ENCODE measurements around the gene ISL1. TPM values are rescaled to one million over a fixed set of nuclear protein-coding genes. Genes with fewer than 3 reads are reported as not detected.

ISL1 gene
- total RNA-seq, 4 donors from 2014 or later, result not detected

DNA sequence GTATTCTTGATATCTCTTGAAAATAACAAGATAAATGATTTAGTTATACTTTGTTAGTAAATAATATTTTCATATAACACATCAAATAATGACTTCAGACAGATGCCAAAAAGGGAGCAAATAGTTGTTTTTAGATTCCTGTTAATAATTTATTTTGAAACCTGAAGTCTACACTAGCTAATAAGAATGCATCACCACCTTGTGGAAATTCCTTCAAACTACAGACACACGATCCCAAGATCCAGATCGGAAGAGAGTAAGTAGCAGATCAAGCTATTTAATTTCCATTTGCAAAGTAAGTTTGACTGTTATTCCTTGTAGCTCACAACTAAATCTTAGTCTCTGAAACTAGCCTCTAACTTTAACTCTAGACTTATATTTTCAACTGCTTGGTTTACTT is 35.5 kb upstream of the ISL1 start:
- no peaks in the 10 kb centered on the region for H3K9me3 ChIP-seq
- DNase-seq (no peak), ATAC-seq (no peak)
- H3K27ac ChIP-seq, result no peak overlapping the region
- no peaks in the 10 kb centered on the region for H3K4me1 ChIP-seq
- in situ Hi-C loops (cut with MboI; ENCODE audit: low sequenced_read_pairs in 4 of 4) (no loop called here), intact Hi-C loops (cut with DNase I; ENCODE audit: low total_unique reads) (no loop called here)
- no peak for TF ChIP-seq POLR2A (IDR thresholded peaks at IDR 0.05)
- TF ChIP-seq, protein P1, sequence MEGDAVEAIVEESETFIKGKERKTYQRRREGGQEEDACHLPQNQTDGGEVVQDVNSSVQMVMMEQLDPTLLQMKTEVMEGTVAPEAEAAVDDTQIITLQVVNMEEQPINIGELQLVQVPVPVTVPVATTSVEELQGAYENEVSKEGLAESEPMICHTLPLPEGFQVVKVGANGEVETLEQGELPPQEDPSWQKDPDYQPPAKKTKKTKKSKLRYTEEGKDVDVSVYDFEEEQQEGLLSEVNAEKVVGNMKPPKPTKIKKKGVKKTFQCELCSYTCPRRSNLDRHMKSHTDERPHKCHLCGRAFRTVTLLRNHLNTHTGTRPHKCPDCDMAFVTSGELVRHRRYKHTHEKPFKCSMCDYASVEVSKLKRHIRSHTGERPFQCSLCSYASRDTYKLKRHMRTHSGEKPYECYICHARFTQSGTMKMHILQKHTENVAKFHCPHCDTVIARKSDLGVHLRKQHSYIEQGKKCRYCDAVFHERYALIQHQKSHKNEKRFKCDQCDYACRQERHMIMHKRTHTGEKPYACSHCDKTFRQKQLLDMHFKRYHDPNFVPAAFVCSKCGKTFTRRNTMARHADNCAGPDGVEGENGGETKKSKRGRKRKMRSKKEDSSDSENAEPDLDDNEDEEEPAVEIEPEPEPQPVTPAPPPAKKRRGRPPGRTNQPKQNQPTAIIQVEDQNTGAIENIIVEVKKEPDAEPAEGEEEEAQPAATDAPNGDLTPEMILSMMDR (IDR thresholded peaks at IDR 0.05 in 4 of 5, conservative IDR thresholded peaks at IDR 0.05 in 1 of 5), result no peak
- no peaks in the 10 kb centered on the region for H3K36me3 ChIP-seq
- no peaks in the 10 kb centered on the region for H3K27me3 ChIP-seq
- no peak overlapping the region for H3K4me3 ChIP-seq

- no peaks in the 10 kb centered on the region for H3K36me3 ChIP-seq
- H3K4me3 ChIP-seq, result no peak overlapping the region
- no peak overlapping the region for H3K27ac ChIP-seq
- no peak for TF ChIP-seq POLR2A (IDR thresholded peaks at IDR 0.05)
- TF ChIP-seq, protein P1 (IDR thresholded peaks at IDR 0.05 in 4 of 5, conservative IDR thresholded peaks at IDR 0.05 in 1 of 5), result no peak
- no peak for DNase-seq
- H3K4me1 ChIP-seq, result no peaks in the 10 kb centered on the region
- intact Hi-C loops (cut with DNase I; ENCODE audit: low total_unique reads), result no loop called here
- no peak for ATAC-seq
- H3K9me3 ChIP-seq, result no peaks in the 10 kb centered on the region
- in situ Hi-C loops (cut with MboI; ENCODE audit: low sequenced_read_pairs in 4 of 4), result no loop called here
- peaks cover 0 to 9% (median 2%) of the 10 kb centered on the region in 3 donors for H3K27me3 ChIP-seq
Measured at GRCh38 chr5:51371052-51371451, 12.2 kb upstream of the ISL1 start.

DNA sequence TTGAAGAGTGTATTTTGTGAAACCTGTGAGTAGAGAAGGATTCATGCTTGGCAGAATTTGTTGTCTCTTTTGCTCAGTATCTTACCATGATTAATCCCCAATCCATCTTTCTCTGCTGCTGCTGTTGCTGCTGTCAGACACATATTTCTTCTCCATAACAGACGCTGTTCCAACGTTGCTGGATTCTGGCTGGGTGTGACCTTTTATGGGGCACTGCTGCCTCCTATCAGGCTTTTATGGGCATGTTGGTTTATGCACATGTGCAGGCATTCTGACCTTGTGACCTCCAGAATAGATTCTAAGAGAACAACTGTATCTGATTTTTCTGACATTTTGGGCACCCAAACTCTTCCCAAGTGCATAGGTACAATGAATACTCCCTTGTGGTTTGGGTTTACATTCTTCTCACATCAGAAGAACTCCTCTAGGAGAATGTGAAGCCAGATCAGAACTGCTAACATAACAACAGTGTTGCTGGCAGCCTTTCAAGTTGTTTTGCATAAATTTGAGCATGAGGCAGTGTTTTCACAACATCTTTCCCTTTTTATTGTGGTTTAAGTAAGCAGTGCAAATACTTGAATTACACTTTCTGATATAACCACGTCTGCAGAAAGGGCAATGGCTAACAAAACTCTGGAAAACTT is 9.2 kb upstream of the ISL1 start:
- in situ Hi-C loops (cut with MboI; ENCODE audit: low sequenced_read_pairs in 4 of 4) (no loop called here), intact Hi-C loops (cut with DNase I; ENCODE audit: low total_unique reads) (no loop called here)
- no peak for ATAC-seq
- Histone ChIP-seq H3K36me3 (no peaks in the 10 kb centered on the region), H3K4me1 (peaks cover 0 to 4% of the 10 kb centered on the region in 2 donors), H3K27ac (no peak overlapping the region), H3K9me3 (no peaks in the 10 kb centered on the region), H3K4me3 (no peak overlapping the region), H3K27me3 (peaks cover 26 to 37% (median 27%) of the 10 kb centered on the region in 3 donors)
- no peak for DNase-seq
- TF ChIP-seq, protein P1 (IDR thresholded peaks at IDR 0.05 in 4 of 5, conservative IDR thresholded peaks at IDR 0.05 in 1 of 5), result no peak
- TF ChIP-seq POLR2A (IDR thresholded peaks at IDR 0.05), result no peak

- intact Hi-C loops (cut with DNase I; ENCODE audit: low total_unique reads), result no loop called here
- DNase-seq (no peak), ATAC-seq (no peak)
- in situ Hi-C loops (cut with MboI; ENCODE audit: low sequenced_read_pairs in 4 of 4), result no loop called here
- Histone ChIP-seq H3K27ac (no peak overlapping the region), H3K36me3 (no peaks in the 10 kb centered on the region), H3K4me1 (peaks cover 0 to 4% of the 10 kb centered on the region in 2 donors), H3K9me3 (no peaks in the 10 kb centered on the region), H3K27me3 (peaks cover 36 to 48% (median 37%) of the 10 kb centered on the region in 3 donors), H3K4me3 (no peak overlapping the region)
- TF ChIP-seq, protein P1 (IDR thresholded peaks at IDR 0.05 in 4 of 5, conservative IDR thresholded peaks at IDR 0.05 in 1 of 5), result no peak
- TF ChIP-seq POLR2A (IDR thresholded peaks at IDR 0.05), result no peak
Measured at GRCh38 chr5:51375084-51375483, 8.2 kb upstream of the ISL1 start.

DNA sequence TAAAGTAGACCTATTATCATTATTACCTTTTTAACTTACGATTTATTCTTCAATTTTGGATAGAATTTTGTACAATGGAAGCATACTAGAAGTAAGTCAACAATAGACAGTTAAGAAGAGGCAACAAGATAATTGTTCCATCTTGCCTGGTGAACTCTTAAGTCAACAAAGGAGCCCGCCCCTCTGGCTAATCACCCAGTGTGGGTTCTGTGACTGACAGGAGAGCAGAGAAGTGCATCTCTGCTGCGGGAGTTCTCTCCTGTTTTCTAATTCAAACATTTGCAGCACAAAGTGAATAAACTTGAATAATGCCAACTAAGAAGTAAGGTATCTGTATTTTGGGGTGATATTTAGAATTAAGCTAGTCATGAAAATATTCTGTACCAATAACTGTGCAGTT is 6.7 kb upstream of the ISL1 start:
- Histone ChIP-seq H3K36me3 (no peaks in the 10 kb centered on the region), H3K27me3 (peaks cover 48 to 62% (median 49%) of the 10 kb centered on the region in 3 donors), H3K9me3 (no peaks in the 10 kb centered on the region), H3K4me1 (peaks cover 0 to 4% of the 10 kb centered on the region in 2 donors), H3K27ac (no peak overlapping the region), H3K4me3 (no peak overlapping the region)
- TF ChIP-seq, protein P1 (IDR thresholded peaks at IDR 0.05 in 4 of 5, conservative IDR thresholded peaks at IDR 0.05 in 1 of 5), result no peak
- in situ Hi-C loops (cut with MboI; ENCODE audit: low sequenced_read_pairs in 4 of 4), result no loop called here
- no peak for DNase-seq
- no peak for ATAC-seq
- intact Hi-C loops (cut with DNase I; ENCODE audit: low total_unique reads), result no loop called here

All from gastrocnemius medialis (tissue), 4 donors.